ENCODE data around the gene SMIM38.
"Not testable (repeated sequence)": the region's sequence is repeated elsewhere in the genome, so short reads cannot be mapped to it uniquely, and the experiment has no call there.

SMIM38 gene

GRCh38 chr11:69141742-69142141 lies 14.0 kb upstream of the SMIM38 start:
- no peak for DNase-seq

- no peak for DNase-seq
Observed at GRCh38 chr11:69142895-69143294, 12.8 kb upstream of the SMIM38 start.

GRCh38 chr11:69144316-69145049 lies 11.3 kb upstream of the SMIM38 start:
- no peak for DNase-seq

- DNase-seq = no peak
Observed at GRCh38 chr11:69145050-69145380, 10.7 kb upstream of the SMIM38 start.

GRCh38 chr11:69148377-69148762 lies 7.4 kb upstream of the SMIM38 start:
- DNase-seq = no peak

GRCh38 chr11:69148806-69149205 lies 6.9 kb upstream of the SMIM38 start:
- DNase-seq = no peak

GRCh38 chr11:69149338-69150045 lies 6.2 kb upstream of the SMIM38 start:
- DNase-seq = not testable (repeated sequence)

GRCh38 chr11:69150175-69150574 lies 5.6 kb upstream of the SMIM38 start:
- DNase-seq = no peak

GRCh38 chr11:69151836-69152235 lies 3.9 kb upstream of the SMIM38 start:
- no peak for DNase-seq

GRCh38 chr11:69152733-69153421 lies 2.9 kb upstream of the SMIM38 start:
- DNase-seq = no peak

- DNase-seq = no peak
Observed at GRCh38 chr11:69153661-69154060, 2.1 kb upstream of the SMIM38 start.

GRCh38 chr11:69154211-69154913 lies 1.4 kb upstream of the SMIM38 start:
- DNase-seq = no peak

GRCh38 chr11:69154938-69155301 lies 815 bp upstream of the SMIM38 start:
- no peak for DNase-seq

- peak; percentile 63 for DNase-seq
Observed at GRCh38 chr11:69156235-69156639, 502 bp downstream of the SMIM38 start.

GRCh38 chr11:69156673-69157155 lies 979 bp downstream of the SMIM38 start:
- DNase-seq = no peak

- peak; percentile 90 for DNase-seq
Observed at GRCh38 chr11:69157156-69157821, 1.6 kb downstream of the SMIM38 start.

- no peak for DNase-seq
Observed at GRCh38 chr11:69157822-69158231, 2.1 kb downstream of the SMIM38 start.

GRCh38 chr11:69158301-69159149 lies 2.8 kb downstream of the SMIM38 start:
- DNase-seq = no peak

- no peak for DNase-seq
Observed at GRCh38 chr11:69159150-69159852, 3.6 kb downstream of the SMIM38 start.

GRCh38 chr11:69160296-69161116 lies 4.8 kb downstream of the SMIM38 start:
- no peak for DNase-seq

All from right hindlimb (tissue), 1 donor.